NOMO-1 (cell line): ENCODE measurements around the gene RGS9BP.

Experiments
- DNase-seq, 2 experiments: peaks; one replicate each; lab custom pipeline; 2025; ENCODE audit not compliant: unreplicated experiment in 2 of 2; lab: John Stamatoyannopoulos, UW

RGS9BP gene

DNA sequence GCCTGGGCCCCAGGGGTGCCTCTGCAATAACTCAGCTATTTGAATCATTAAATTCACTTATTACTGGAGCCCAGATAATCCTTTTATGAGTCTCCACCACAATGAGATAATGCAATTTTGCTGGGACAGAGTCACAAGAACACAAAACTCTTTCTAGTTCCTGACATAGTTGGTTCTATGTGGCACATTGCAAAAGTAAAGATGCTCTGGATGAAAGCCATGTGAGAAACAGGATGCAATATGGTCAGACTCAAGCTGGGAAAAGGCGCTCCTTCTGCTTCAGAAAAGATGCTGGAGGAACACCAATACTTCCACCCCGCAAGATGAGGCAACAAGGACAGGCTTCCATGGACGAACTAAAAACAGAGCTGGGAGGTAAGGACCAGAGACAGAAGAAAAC, 6.3 kb upstream of the RGS9BP start:
- no peak for DNase-seq

DNA sequence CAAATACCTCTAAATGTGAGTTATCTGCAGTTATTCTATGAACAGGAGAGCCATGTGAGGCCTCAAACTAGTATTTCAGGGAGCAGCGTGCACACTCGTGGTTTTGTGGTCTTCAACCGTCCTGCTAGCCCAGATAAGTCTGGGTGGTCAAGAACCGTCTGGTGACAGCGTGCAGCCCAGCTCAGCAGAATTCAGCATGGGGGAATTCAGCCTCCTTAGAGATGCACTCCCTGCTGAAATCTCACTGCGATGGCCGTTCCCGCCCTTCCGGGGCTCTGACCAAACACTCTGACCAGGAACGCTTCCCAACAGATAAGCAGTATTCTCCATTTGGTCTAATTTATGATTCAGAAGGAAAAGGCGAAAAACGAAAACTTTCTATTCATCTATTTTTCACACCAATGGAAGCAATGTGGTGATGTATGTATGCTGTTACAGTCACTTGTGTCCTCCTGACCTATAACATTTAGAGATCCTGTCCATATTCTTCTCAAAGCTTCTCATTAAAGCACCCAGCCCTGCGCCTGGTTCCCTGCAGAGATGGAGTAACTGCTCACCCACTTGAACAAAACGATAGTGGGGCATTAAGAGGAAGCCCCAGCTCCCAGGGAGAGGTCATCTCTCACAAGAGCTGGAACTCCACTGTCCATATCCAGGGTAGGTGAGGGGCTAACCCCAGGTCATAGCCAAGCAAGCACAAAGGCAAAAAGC, 3.6 kb upstream of the RGS9BP start:
- DNase-seq = peak in 1 of 2 experiments; percentile 35

DNA sequence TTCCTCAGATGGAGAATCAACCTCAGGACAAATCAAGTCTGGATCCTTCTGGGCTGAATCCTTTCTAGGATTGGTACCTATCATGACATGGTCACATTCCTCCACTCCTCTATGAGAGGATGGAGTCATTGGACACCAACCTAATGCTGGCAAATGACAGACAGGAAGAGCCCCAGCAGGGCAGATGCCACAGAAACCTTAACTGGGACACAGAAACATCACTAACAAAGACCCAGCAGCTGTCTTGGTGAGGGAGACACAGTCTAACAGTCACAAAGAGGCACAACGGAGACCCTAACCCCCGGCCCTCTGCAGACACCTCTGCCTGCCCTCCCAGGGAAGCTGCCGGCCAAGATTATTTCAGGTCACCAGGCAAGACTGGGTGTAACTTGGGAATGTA, 2.8 kb upstream of the RGS9BP start:
- no peak for DNase-seq

- DNase-seq = no peak
Measured at GRCh38 chr19:32673573-32673972, 2.1 kb upstream of the RGS9BP start.

- DNase-seq = no peak
Measured at GRCh38 chr19:32674153-32674930, 1.3 kb upstream of the RGS9BP start.

DNA sequence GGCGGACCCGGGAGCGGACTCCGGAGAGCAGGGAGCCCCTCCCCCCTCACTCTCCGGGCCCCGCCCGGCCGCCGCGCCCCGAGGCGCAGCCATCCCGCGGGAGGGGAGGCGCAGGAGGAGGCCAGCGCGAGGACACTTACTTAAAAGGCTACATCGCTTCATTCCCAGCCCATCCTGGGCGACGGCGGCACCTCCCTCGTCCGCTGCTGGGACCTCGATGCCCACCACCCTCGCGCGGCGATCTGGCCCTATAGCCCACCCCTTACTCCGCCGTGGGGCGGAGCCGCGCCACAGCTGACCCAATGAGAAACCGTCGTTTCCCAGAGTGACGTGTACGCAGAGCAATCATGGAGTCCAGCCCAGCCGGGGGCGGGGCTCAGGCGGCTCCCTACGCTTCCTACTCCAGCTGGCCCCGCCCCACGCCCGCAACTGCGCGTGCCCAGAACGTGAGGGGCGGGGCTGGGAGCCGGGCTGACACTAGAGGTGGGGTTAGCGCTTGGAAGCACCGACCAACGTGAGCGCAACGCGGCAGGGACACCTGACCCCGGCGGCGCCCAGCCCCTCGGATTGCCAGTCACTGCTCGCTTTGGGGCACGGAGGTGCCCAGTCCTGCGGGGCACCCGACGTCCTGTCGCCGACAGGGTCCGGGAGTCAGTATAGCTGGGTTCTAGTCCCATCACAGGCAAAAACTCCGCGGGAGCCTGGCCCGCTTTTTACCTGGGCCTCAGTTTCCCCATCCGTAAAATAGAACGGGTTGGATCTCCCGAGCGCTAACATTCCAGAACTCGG, 523 bp upstream of the RGS9BP start, which contains the start of gene ANKRD27:
Gene ANKRD27 (minus strand): TSS at position 250 of the 789 bp plus-strand sequence. CDS start 16,165 bp downstream, outside the sequence.
- peak; percentile 96 to 99 for DNase-seq

GRCh38 chr19:32676186-32676894, 692 bp downstream of the RGS9BP start:
- no peak for DNase-seq

- DNase-seq = no peak
Measured at GRCh38 chr19:32676895-32677359, 1.3 kb downstream of the RGS9BP start.

- no peak for DNase-seq
Measured at GRCh38 chr19:32677657-32678056, 2.0 kb downstream of the RGS9BP start.

GRCh38 chr19:32680986-32681385, 5.3 kb downstream of the RGS9BP start:
- no peak for DNase-seq

- DNase-seq = no peak
Measured at GRCh38 chr19:32682317-32682716, 6.7 kb downstream of the RGS9BP start.

DNA sequence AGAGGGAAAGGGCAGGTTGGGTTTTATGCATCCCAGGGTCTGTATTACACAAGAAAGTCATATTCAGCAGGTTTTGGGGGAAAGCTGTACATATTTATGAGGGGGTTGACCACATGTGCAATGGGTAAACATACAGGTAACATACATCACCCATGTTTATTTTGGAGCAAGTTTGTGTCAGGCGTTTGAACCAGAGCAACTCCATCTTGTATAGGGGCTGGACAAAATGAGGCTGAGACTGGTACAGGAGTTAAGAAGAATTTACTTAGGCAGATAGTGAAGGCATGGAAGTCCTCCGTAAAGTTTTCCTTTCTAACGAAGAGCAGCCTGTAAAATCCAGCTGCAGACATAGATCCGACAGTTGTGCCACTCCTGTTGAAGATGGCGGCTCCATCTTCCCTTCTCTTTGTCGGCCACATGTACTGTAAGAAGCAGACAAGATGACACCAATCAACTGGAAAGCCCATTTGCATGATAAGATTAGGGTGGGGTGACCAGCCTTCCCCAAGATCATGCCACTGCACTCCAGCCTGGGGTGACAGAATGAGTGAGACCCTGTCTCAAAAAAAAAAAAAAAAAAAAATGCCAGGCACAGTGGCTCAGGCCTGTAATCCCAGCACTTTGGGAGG, 11.3 kb downstream of the RGS9BP start:
- no peak for DNase-seq

GRCh38 chr19:32687681-32688080, 12.0 kb downstream of the RGS9BP start:
- no peak for DNase-seq

DNA sequence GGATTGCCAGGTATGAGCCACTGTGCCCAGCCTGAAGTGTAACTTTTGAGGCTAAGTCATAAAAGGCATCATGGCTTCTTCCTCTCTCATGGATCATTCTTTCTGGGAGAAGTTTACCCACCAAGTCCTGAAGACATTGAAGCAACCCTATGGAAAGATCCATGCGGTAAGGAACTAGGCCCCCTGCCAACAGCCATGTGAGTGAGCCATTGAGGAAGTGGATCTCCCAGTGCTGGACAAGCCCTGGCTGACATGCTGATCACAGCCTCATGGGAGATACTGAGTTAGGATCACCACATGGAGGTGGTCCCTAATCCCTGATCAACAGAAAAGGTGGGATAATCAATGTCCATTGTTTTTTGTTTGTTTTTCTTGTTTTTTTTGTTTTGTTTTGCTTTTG, 12.7 kb downstream of the RGS9BP start:
- no peak for DNase-seq

DNA sequence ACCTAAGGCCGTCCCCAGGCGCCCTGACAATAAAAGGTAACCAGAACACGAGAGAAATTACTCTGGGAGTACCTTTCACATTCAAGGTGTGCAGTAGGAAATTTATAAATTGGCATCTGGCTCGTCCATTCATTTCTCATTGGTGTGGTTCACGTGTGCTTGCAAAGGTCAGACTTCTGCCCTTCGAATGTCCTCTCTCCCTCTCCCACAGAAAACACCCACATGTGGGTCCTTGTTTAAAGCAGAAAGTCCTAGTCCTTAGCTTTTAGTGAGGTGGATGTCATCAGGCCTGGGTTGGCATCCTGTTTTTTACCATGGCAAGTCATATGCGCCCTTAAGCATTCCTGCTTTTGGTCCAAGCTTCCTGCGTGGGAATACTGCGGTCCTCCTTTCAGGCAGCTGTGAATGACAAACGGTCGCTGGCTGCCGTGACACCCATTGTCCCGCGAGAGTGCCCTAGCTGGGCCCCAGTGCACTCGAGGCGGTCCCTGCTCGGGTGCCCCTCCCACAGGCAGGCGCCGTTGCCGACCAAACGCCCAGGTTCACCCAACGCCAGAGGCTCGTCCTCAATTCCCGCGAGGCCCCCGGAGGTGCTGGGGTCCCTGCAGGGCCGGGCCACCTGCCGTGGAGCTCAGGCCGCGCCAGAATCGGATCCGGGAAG, 15.8 kb downstream of the RGS9BP start, which contains the start of gene NUDT19:
Gene NUDT19 (plus strand): TSS at position 531 of the 661 bp plus-strand sequence. CDS start 140 bp downstream, outside the sequence.
- DNase-seq = peak; percentile 68 to 74

- DNase-seq = peak; percentile 52 to 58
Measured at GRCh38 chr19:32691952-32692726, 16.5 kb downstream of the RGS9BP start.

DNA sequence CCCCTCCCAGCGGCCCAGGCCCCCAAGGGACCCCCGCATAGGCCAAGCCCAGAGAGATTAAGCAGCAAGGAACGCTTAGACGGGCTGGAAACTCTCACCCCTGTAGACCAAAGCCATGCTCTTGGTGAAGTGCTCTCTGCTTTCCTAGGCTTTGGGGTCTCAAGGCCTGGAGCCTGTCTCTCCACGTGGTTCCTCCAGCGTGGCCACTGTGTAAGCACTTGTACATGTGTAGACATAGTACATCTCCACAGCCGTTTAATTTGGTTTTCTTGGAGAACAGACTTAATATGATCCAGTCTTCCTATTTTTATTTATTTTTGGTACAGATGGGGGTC, 17.0 kb downstream of the RGS9BP start:
- DNase-seq = peak in 1 of 2 experiments; percentile 36

- peak; percentile 35 to 79 for DNase-seq
Measured at GRCh38 chr19:32693151-32694108, 17.8 kb downstream of the RGS9BP start.
